ENCODE measurements around the gene RHEX.

- TF ChIP-seq EZH2phosphoT487 (IDR thresholded peaks at IDR 0.05; ENCODE audit: insufficient read depth, low read depth) (no peak), EZH2 (IDR thresholded peaks at IDR 0.05; ENCODE audit: insufficient read depth, poor library complexity, severe bottlenecking) (no peak)
These were observed 89.8 kb downstream of the RHEX start for GRCh38 chr1:206142770-206143169.
